ENCODE results near the gene ISY1. TPM values are rescaled to one million over a fixed set of nuclear protein-coding genes. Genes with fewer than 3 reads are reported as not detected.
"Not testable (repeated sequence)": the region's sequence is repeated elsewhere in the genome, so short reads cannot be mapped to it uniquely, and the experiment has no call there.

The ISY1 gene
- total and polyA plus RNA-seq, 7 donors: 18.0 to 31.2 (median 25.2) TPM

GRCh38 chr3:129199366-129199765 is 38.5 kb upstream of the ISY1 start:
- no peaks in the 10 kb centered on the region for H3K36me3 ChIP-seq
- DNase-seq: no peak
- H3K4me1 ChIP-seq: peaks cover 0 to 31% (median 28%) of the 10 kb centered on the region in 4 donors
- WGBS, 2 donors: 84% methylated on average over 8 of the region's 8 CpGs
- peak overlapping the region in 1 of 4 donors; percentile 88 for H3K27ac ChIP-seq
- no peaks in the 10 kb centered on the region for H3K27me3 ChIP-seq
- no peak overlapping the region for H3K4me3 ChIP-seq
- no peaks in the 10 kb centered on the region for H3K9me3 ChIP-seq
- intact Hi-C loops (cut with DNase I): loop anchor here (5.0 kb wide), 1 partner anchor 43 kb away; no protein-coding TSS in a partner anchor
- TF ChIP-seq EP300 (IDR thresholded peaks at IDR 0.05): no peak
- TF ChIP-seq POLR2AphosphoS5 (IDR thresholded peaks at IDR 0.05): no peak
- no peak for TF ChIP-seq CTCF (IDR thresholded peaks at IDR 0.05)
- no peak for TF ChIP-seq POLR2A (IDR thresholded peaks at IDR 0.05)

DNA sequence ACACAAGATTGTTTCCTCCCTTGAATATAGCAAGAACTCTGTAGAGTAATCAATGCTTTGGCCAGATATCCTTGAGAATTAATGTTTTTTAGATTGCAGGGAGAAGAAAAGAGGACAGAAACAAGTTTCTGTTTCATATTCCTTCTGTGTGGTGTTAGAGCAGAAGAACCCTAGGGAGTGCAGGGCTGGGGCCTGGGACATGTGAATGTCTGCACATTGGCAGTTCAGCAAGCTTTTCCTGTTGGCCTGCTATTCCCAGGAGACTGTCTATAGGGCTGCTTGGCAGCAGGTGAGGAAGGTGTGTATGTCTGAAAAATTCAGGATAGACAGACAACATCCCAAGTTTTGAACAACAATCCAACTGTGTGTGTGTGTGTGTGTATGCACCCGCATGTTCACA is 36.5 kb upstream of the ISY1 start:
- peak overlapping the region; percentile 73 to 88 (median 82) for H3K27ac ChIP-seq
- no peak for DNase-seq
- 86% methylated on average over 1 of the region's 1 CpG for WGBS, 2 donors
- peaks cover 0 to 31% (median 28%) of the 10 kb centered on the region in 4 donors for H3K4me1 ChIP-seq
- H3K4me3 ChIP-seq: no peak overlapping the region
- intact Hi-C loops (cut with DNase I): loop anchor here (5.0 kb wide), 1 partner anchor 45 kb away; no protein-coding TSS in a partner anchor
- H3K36me3 ChIP-seq: no peaks in the 10 kb centered on the region
- TF ChIP-seq EP300 (IDR thresholded peaks at IDR 0.05) (no peak), POLR2AphosphoS5 (IDR thresholded peaks at IDR 0.05) (no peak), POLR2A (IDR thresholded peaks at IDR 0.05) (no peak), CTCF (IDR thresholded peaks at IDR 0.05) (no peak)
- H3K9me3 ChIP-seq: no peaks in the 10 kb centered on the region
- no peaks in the 10 kb centered on the region for H3K27me3 ChIP-seq

DNA sequence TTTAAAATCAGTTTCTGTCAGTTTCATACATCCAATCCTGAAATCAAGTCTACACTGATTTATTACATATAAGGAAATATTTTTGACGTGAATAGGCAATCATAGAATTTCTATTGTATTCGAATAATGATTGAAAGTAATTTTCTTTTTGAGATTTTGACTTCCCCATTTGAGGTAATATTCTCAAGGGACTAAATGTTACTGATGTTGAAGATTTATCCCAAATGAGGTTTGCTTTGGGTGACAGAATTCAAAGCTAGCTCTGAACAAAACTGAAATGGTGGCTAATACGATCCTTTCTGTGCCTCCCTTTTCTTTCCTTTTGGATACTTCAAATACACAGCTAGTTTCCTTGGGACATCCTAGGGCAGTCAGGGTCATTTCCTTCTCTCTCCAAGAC is 35.7 kb upstream of the ISY1 start:
- intact Hi-C loops (cut with DNase I): loop anchor here (5.0 kb wide), 1 partner anchor 46 kb away; no protein-coding TSS in a partner anchor
- 85 to 91% methylated on average over 3 of the region's 3 CpGs for WGBS, 2 donors
- no peak overlapping the region for H3K4me3 ChIP-seq

GRCh38 chr3:129195731-129196256 is 34.9 kb upstream of the ISY1 start:
- peaks cover 0 to 31% (median 28%) of the 10 kb centered on the region in 4 donors for H3K4me1 ChIP-seq
- H3K27ac ChIP-seq: peak overlapping the region; percentile 73 to 88 (median 82)
- peak overlapping the region in 3 of 4 donors; percentile 16 to 22 (median 20) for H3K4me3 ChIP-seq
- 35 to 40% methylated on average over 6 of the region's 6 CpGs for WGBS, 2 donors
- H3K9me3 ChIP-seq: no peaks in the 10 kb centered on the region
- peak; percentile 88 for DNase-seq
- intact Hi-C loops (cut with DNase I): loop anchor here (5.0 kb wide), 1 partner anchor 47 kb away; no protein-coding TSS in a partner anchor
- H3K27me3 ChIP-seq: no peaks in the 10 kb centered on the region
- TF ChIP-seq CTCF (IDR thresholded peaks at IDR 0.05) (no peak), POLR2A (IDR thresholded peaks at IDR 0.05) (no peak), EP300 (IDR thresholded peaks at IDR 0.05) (peak in 2 of 4 donors; percentile 4 to 43), POLR2AphosphoS5 (IDR thresholded peaks at IDR 0.05) (peak in 3 of 4 donors; percentile 37 to 81 (median 44))
- no peaks in the 10 kb centered on the region for H3K36me3 ChIP-seq

More for the DNA sequence above, 35.7 kb upstream of the ISY1 start:
- H3K36me3 ChIP-seq: no peaks in the 10 kb centered on the region
- TF ChIP-seq POLR2A (IDR thresholded peaks at IDR 0.05): no peak
- no peak for TF ChIP-seq POLR2AphosphoS5 (IDR thresholded peaks at IDR 0.05)
- TF ChIP-seq CTCF (IDR thresholded peaks at IDR 0.05): no peak
- TF ChIP-seq EP300 (IDR thresholded peaks at IDR 0.05): no peak
- H3K27me3 ChIP-seq: no peaks in the 10 kb centered on the region
- no peak for DNase-seq
- peak overlapping the region; percentile 73 to 88 (median 82) for H3K27ac ChIP-seq
- H3K9me3 ChIP-seq: no peaks in the 10 kb centered on the region
- H3K4me1 ChIP-seq: peaks cover 0 to 31% (median 28%) of the 10 kb centered on the region in 4 donors

- H3K27ac ChIP-seq; H3K4me3 ChIP-seq; H3K27me3 ChIP-seq; H3K9me3 ChIP-seq; intact Hi-C loops (cut with DNase I); DNase-seq; H3K36me3 ChIP-seq: not testable (repeated sequence)
- peaks cover 0 to 13% (median 8%) of the 10 kb centered on the region in 4 donors for H3K4me1 ChIP-seq
- 91 to 94% methylated on average over 8 of the region's 8 CpGs for WGBS, 2 donors
These were observed 28.9 kb upstream of the ISY1 start for GRCh38 chr3:129189793-129190192.

Data from sigmoid colon (tissue), 7 donors.